Measurements from ENCODE around the gene ENG.
A peak's percentile ranks its signal among the peaks of the same experiment; 100 is the strongest.

- TF ChIP-seq CTCF (conservative IDR thresholded peaks at IDR 0.05; ENCODE audit: low read depth, low read length): peak; percentile 97
- TF ChIP-seq SMC3 (IDR thresholded peaks at IDR 0.05; ENCODE audit: low read depth, low read length): peak; percentile 97
- TF ChIP-seq RFX5 (IDR thresholded peaks at IDR 0.05; ENCODE audit: low read depth, low read length): no peak
- TF ChIP-seq USF2 (IDR thresholded peaks at IDR 0.05; ENCODE audit: low read depth, low read length): no peak
- 0 out of 2 replicates have a peak, but pooled peaks have one; percentile 50 for TF ChIP-seq POLR2A (IDR thresholded peaks at IDR 0.05; ENCODE audit: low read depth, low read length)
- peak; percentile 97 for TF ChIP-seq RAD21 (IDR thresholded peaks at IDR 0.05; ENCODE audit: low read length)
- no peak for TF ChIP-seq FOS (IDR thresholded peaks at IDR 0.05; ENCODE audit: low read depth, low read length)
- no peak for TF ChIP-seq MXI1 (IDR thresholded peaks at IDR 0.05; ENCODE audit: borderline replicate concordance, low read depth, low read length)
- TF ChIP-seq NFE2L2 (IDR thresholded peaks at IDR 0.05; ENCODE audit: low read depth, low read length): no peak
- TF ChIP-seq MAFK (IDR thresholded peaks at IDR 0.05; ENCODE audit: low read depth, low read length): no peak
- TF ChIP-seq BHLHE40 (IDR thresholded peaks at IDR 0.05; ENCODE audit: low read depth, low read length): 0 out of 2 replicates have a peak, but pooled peaks have one; percentile 3
- TF ChIP-seq RCOR1 (IDR thresholded peaks at IDR 0.05; ENCODE audit: insufficient replicate concordance, low read length): no peak
- no peak for TF ChIP-seq CEBPB (IDR thresholded peaks at IDR 0.05; ENCODE audit: low read depth, low read length)
Measured at GRCh38 chr9:127869310-127870152, 15.1 kb upstream of the ENG start.
